Nephron (organoid): ENCODE results near the gene SLC12A7.

Experiments used
- H3K27ac Mint-ChIP-seq, 3 experiments: 2 replicates each; pipeline ENCODE4 v1.8.0; 2020; ENCODE audit warnings: mixed read lengths in 3 of 3, mild to moderate bottlenecking in 2 of 3, moderate library complexity in 1 of 3
- H3K27me3 Mint-ChIP-seq: 2 replicates; pipeline ENCODE4 v1.8.0; 2021; ENCODE audit warnings: low read depth, mild to moderate bottlenecking, moderate library complexity, mixed read lengths
- H3K36me3 Mint-ChIP-seq: 2 replicates; pipeline ENCODE4 v1.8.0; 2020; ENCODE audit warnings: low read depth, mixed read lengths
- H3K4me1 Mint-ChIP-seq: 2 replicates; pipeline ENCODE4 v1.8.0; 2020; ENCODE audit warnings: mixed read lengths
- H3K4me3 Mint-ChIP-seq, 3 experiments: 2 replicates each; pipeline ENCODE4 v1.8.0; 2020; ENCODE audit warnings: mild to moderate bottlenecking in 3 of 3, mixed read lengths in 3 of 3, moderate library complexity in 2 of 3
- H3K9me3 Mint-ChIP-seq: 2 replicates; pipeline ENCODE4 v1.8.0; 2020; ENCODE audit warnings: mixed read lengths
- CTCF ChIP-seq, 3 experiments: fragments of 200-600 bp; sonication (generic); IDR thresholded peaks; one replicate each; pipeline ENCODE4 v1.5.0; 2021; ENCODE audit warnings: antibody characterized with exemption in 3 of 3; ENCODE audit not compliant: unreplicated experiment in 3 of 3

SLC12A7 gene

DNA sequence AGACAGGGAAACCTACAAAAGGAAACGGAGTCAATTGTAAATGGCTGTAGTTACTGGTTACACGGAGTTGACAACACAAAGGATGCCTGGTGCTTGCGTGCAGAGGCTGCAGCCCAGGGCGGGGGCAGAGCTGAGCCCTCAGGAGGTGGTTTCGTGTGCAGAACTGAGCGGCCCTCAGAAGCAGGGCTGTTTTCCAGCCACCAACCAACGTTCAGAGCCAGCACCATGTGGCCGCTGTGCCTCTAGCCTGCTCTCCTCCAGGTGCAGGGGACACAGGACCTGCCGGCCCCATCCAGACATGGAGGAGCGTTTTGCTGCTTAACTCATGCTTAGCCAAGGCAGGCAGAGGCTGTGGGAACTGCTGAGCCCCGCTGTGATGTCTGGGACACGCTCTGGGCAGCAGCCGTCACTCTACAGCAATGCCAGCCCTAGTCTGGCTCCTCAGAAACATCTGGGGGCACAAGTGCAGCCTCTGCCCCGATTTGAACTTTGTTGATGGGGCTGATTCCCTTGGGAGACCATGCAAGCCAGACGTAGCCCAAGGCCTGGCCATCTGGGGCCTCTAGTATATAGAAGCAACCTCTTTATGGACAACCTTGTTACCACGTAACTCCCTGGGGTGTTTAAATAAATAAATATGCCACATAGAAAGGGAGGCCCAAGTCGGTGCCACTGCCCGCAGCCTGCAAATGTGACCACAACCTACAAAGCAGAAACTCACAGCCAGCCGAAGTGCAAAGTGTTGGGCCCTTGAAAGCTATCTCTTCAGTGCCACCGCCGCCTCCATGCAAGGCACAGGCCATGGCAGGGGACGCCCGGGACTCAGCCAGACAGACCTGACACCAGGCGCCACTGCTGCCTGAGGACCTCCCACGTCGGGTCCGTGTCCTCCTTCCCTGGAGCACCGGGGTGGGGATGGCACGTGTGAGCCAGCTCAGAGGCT, 61.2 kb downstream of the SLC12A7 start:
- H3K36me3 Mint-ChIP-seq: peaks cover 16% of the 10 kb centered on the region

DNA sequence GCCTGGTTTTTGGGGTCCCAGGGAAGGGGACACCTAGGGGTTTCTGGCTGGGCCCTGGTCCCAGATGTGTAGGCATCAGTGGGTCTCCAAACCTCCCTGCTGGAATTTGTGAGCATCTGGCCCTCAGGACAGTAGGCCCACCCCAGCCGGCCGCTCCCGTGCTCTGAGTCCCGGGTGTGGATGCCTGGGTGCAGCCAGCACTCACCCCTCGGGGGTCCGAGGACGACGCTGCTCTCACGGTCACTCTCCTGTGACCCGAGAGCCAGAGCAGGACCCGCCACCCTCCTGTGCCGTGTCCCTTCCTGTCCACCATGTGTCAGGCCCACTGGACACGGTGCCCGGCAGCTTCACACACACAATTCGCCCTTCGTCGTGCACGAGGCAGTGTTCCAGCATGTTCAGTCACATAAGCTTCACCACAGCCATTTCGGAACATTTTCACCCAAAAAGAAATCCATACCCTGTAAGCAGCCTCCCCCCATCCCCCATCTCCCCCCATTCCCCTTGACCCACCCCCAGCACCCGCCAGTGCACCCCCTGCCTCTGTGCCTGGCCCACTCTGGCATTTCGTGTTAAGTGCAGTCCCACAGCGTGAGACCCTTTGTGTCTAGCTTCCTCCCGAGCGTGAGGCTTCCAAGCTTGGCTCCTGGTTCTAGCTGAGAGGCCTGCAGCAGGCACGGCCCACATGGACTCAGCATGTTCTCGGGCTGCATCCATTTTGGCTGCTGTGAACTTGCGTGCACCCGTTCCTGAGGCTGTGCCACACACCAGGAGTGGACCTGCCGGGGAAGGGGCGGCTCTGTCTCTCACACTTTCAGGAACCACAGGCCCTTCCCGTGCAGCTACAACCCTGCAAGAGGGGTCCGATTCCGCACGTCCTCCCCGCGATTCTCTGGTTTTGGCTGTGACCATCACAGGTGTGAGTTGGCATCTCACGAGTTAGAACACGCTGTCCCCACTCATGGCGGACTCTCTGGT, 62.7 kb downstream of the SLC12A7 start:
- no peak overlapping the region for H3K27ac Mint-ChIP-seq
- peaks cover 10% of the 10 kb centered on the region for H3K36me3 Mint-ChIP-seq
- H3K4me1 Mint-ChIP-seq: peaks cover 10% of the 10 kb centered on the region

More for the DNA sequence above, 61.2 kb downstream of the SLC12A7 start:
- Mint-ChIP-seq H3K4me1 (peaks cover 10% of the 10 kb centered on the region), H3K4me3 (no peak overlapping the region), H3K27me3 (no peaks in the 10 kb centered on the region), H3K27ac (peak overlapping the region in 1 of 3 experiments; percentile 57), H3K9me3 (no peaks in the 10 kb centered on the region)
- TF ChIP-seq CTCF (IDR thresholded peaks at IDR 0.05; ENCODE audit: unreplicated experiment in 3 of 3): no peak

GRCh38 chr5:1048162-1048721, 63.6 kb downstream of the SLC12A7 start:
- H3K4me1 Mint-ChIP-seq: peaks cover 10% of the 10 kb centered on the region
- no peak for TF ChIP-seq CTCF (IDR thresholded peaks at IDR 0.05; ENCODE audit: unreplicated experiment in 3 of 3)
- H3K27me3 Mint-ChIP-seq: peaks cover 5% of the 10 kb centered on the region
- peaks cover 10% of the 10 kb centered on the region for H3K36me3 Mint-ChIP-seq
- no peaks in the 10 kb centered on the region for H3K9me3 Mint-ChIP-seq
- peak overlapping the region in 1 of 3 experiments; percentile 14 for H3K27ac Mint-ChIP-seq
- H3K4me3 Mint-ChIP-seq: no peak overlapping the region

More for the DNA sequence above, 62.7 kb downstream of the SLC12A7 start:
- H3K9me3 Mint-ChIP-seq: no peaks in the 10 kb centered on the region
- no peak overlapping the region for H3K4me3 Mint-ChIP-seq
- peaks cover under 1% of the 10 kb centered on the region for H3K27me3 Mint-ChIP-seq
- TF ChIP-seq CTCF (IDR thresholded peaks at IDR 0.05; ENCODE audit: unreplicated experiment in 3 of 3): no peak

GRCh38 chr5:1047332-1047965, 64.4 kb downstream of the SLC12A7 start:
- Mint-ChIP-seq H3K9me3 (peaks cover 3% of the 10 kb centered on the region), H3K4me1 (peaks cover 10% of the 10 kb centered on the region), H3K4me3 (no peak overlapping the region), H3K36me3 (peaks cover 9% of the 10 kb centered on the region), H3K27ac (peak overlapping the region in 1 of 3 experiments; percentile 14), H3K27me3 (peaks cover 5% of the 10 kb centered on the region)
- no peak for TF ChIP-seq CTCF (IDR thresholded peaks at IDR 0.05; ENCODE audit: unreplicated experiment in 3 of 3)

- Mint-ChIP-seq H3K4me1 (peaks cover 5% of the 10 kb centered on the region), H3K9me3 (peaks cover 3% of the 10 kb centered on the region), H3K4me3 (no peak overlapping the region), H3K27ac (no peak overlapping the region), H3K27me3 (peaks cover 5% of the 10 kb centered on the region), H3K36me3 (no peaks in the 10 kb centered on the region)
- TF ChIP-seq CTCF (IDR thresholded peaks at IDR 0.05; ENCODE audit: unreplicated experiment in 3 of 3): no peak
These were observed 65.8 kb downstream of the SLC12A7 start for GRCh38 chr5:1045960-1046560.
